KMS-11 (cell line): ENCODE results near the gene UBL7.
"Not testable (repeated sequence)": the region's sequence is repeated elsewhere in the genome, so short reads cannot be mapped to it uniquely, and the experiment has no call there.

Experiments
- H2AFZ ChIP-seq: fragments of 200-600 bp; sonication (generic); 2 replicates; pipeline ENCODE4 v1.6.1; 2016; ENCODE audit warnings: antibody characterized with exemption, mixed run types, low read depth
- H3K27ac ChIP-seq: fragments of 200-600 bp; sonication (generic); 2 replicates; pipeline ENCODE4 v1.6.1; 2016; ENCODE audit warnings: mild to moderate bottlenecking, mixed run types
- H3K27me3 ChIP-seq: fragments of 200-600 bp; sonication (generic); 2 replicates; pipeline ENCODE4 v1.6.1; 2017; ENCODE audit warnings: mild to moderate bottlenecking, low read depth, mixed run types, moderate library complexity; ENCODE audit not compliant: insufficient read depth
- H3K36me3 ChIP-seq: fragments of 200-600 bp; sonication (generic); 2 replicates; pipeline ENCODE4 v1.6.1; 2017; ENCODE audit warnings: mild to moderate bottlenecking, mixed run types; ENCODE audit not compliant: insufficient read depth
- H3K4me1 ChIP-seq: fragments of 200-600 bp; sonication (generic); 2 replicates; pipeline ENCODE4 v1.6.1; 2016; ENCODE audit warnings: mild to moderate bottlenecking, low read depth, mixed run types; ENCODE audit not compliant: poor library complexity, severe bottlenecking
- H3K4me2 ChIP-seq: fragments of 200-600 bp; sonication (generic); 2 replicates; pipeline ENCODE4 v1.7.0; 2016; ENCODE audit warnings: mild to moderate bottlenecking, mixed run types
- H3K4me3 ChIP-seq: fragments of 200-600 bp; sonication (generic); IDR thresholded peaks from 2 replicates; pipeline ENCODE4 v1.6.1; 2017; ENCODE audit warnings: low read depth, low read length, mixed read lengths; ENCODE audit not compliant: insufficient read depth
- H3K79me2 ChIP-seq: fragments of 200-600 bp; sonication (generic); 2 replicates; pipeline ENCODE4 v1.6.1; 2016; ENCODE audit warnings: low read depth, mixed run types; ENCODE audit not compliant: insufficient read depth
- H3K9ac ChIP-seq: fragments of 200-600 bp; sonication (generic); 2 replicates; pipeline ENCODE4 v1.6.1; 2016; ENCODE audit warnings: mild to moderate bottlenecking, mixed run types
- H4K20me1 ChIP-seq: fragments of 200-600 bp; sonication (generic); 2 replicates; pipeline ENCODE4 v1.6.1; 2016; ENCODE audit warnings: mild to moderate bottlenecking, mixed run types; ENCODE audit not compliant: insufficient read depth
- CTCF ChIP-seq: fragments of 200-600 bp; sonication (generic); conservative IDR thresholded peaks from 2 replicates; pipeline ENCODE4 v1.6.1; 2017; ENCODE audit warnings: low read depth, mild to moderate bottlenecking, antibody characterized with exemption, low read length, moderate library complexity, mixed read lengths

Gene UBL7

GRCh38 chr15:74488776-74489175, 27.8 kb upstream of the UBL7 start:
- Histone ChIP-seq H3K9ac (no peak overlapping the region), H3K4me1 (peaks cover 13% of the 10 kb centered on the region), H3K36me3 (no peaks in the 10 kb centered on the region), H3K4me3 (no peak overlapping the region), H3K27me3 (no peaks in the 10 kb centered on the region), H3K4me2 (no peak overlapping the region), H2AFZ (no peak overlapping the region), H4K20me1 (no peaks in the 10 kb centered on the region), H3K79me2 (no peaks in the 10 kb centered on the region), H3K27ac (no peak overlapping the region)
- TF ChIP-seq CTCF: no peak

GRCh38 chr15:74482661-74483060, 21.7 kb upstream of the UBL7 start:
- Histone ChIP-seq H3K27me3 (no peaks in the 10 kb centered on the region), H4K20me1 (no peaks in the 10 kb centered on the region), H3K9ac (no peak overlapping the region), H3K79me2 (no peaks in the 10 kb centered on the region), H3K27ac (no peak overlapping the region), H3K4me3 (no peak overlapping the region), H2AFZ (no peak overlapping the region), H3K4me1 (no peaks in the 10 kb centered on the region), H3K4me2 (no peak overlapping the region), H3K36me3 (no peaks in the 10 kb centered on the region)
- TF ChIP-seq CTCF: no peak

- H3K9ac ChIP-seq, H3K4me1 ChIP-seq, H3K27ac ChIP-seq, H4K20me1 ChIP-seq, H2AFZ ChIP-seq, H3K4me3 ChIP-seq, H3K36me3 ChIP-seq, H3K27me3 ChIP-seq, H3K4me2 ChIP-seq, H3K79me2 ChIP-seq: not testable (repeated sequence)
These were observed 19.4 kb upstream of the UBL7 start for GRCh38 chr15:74480364-74480763.

- H3K27ac ChIP-seq, H3K4me2 ChIP-seq, H3K4me3 ChIP-seq, H3K79me2 ChIP-seq, H3K27me3 ChIP-seq, H2AFZ ChIP-seq, H3K4me1 ChIP-seq, H3K36me3 ChIP-seq, H3K9ac ChIP-seq, H4K20me1 ChIP-seq: not testable (repeated sequence)
These were observed 10.7 kb upstream of the UBL7 start for GRCh38 chr15:74471621-74472020.

- H2AFZ ChIP-seq: no peak overlapping the region
- H3K4me2 ChIP-seq: no peak overlapping the region
- H3K36me3 ChIP-seq: no peaks in the 10 kb centered on the region
- H3K27ac ChIP-seq: no peak overlapping the region
- H4K20me1 ChIP-seq: no peaks in the 10 kb centered on the region
- H3K4me1 ChIP-seq: no peaks in the 10 kb centered on the region
- TF ChIP-seq CTCF: no peak
- no peaks in the 10 kb centered on the region for H3K27me3 ChIP-seq
- H3K4me3 ChIP-seq: no peak overlapping the region
- no peak overlapping the region for H3K9ac ChIP-seq
- no peaks in the 10 kb centered on the region for H3K79me2 ChIP-seq
These were observed 9.9 kb upstream of the UBL7 start for GRCh38 chr15:74470631-74471395.
